Left ventricle myocardium inferior (tissue), 1 donor: ENCODE results near the gene GULP1. TPM values are rescaled to one million over a fixed set of nuclear protein-coding genes. Genes with fewer than 3 reads are reported as not detected.
"Not testable (repeated sequence)": the region's sequence is repeated elsewhere in the genome, so short reads cannot be mapped to it uniquely, and the experiment has no call there.

Source experiments
- DNase-seq: peaks from one replicate; pipeline ENCODE4 v3.0.0-alpha.2; 2020
- H3K27ac ChIP-seq: fragments of 200-600 bp; replicated peaks from 2 replicates; pipeline ENCODE4 v1.8.0; 2021
- H3K27me3 ChIP-seq: fragments of 200-600 bp; 2 replicates; pipeline ENCODE4 v1.8.0; 2021; ENCODE audit warnings: low read depth
- H3K36me3 ChIP-seq: fragments of 200-600 bp; 2 replicates; pipeline ENCODE4 v1.8.0; 2021
- H3K4me1 ChIP-seq: fragments of 200-600 bp; 2 replicates; pipeline ENCODE4 v1.8.0; 2021
- H3K4me3 ChIP-seq: fragments of 200-600 bp; 2 replicates; pipeline ENCODE4 v1.8.0; 2021; ENCODE audit warnings: mild to moderate bottlenecking, moderate library complexity
- H3K9me3 ChIP-seq: fragments of 200-600 bp; replicated peaks from 2 replicates; pipeline ENCODE4 v1.8.0; 2021
- CTCF ChIP-seq: fragments of 200-600 bp; IDR thresholded peaks from 2 replicates; pipeline ENCODE4 v1.8.0; 2021; ENCODE audit warnings: antibody characterized with exemption, mild to moderate bottlenecking, borderline replicate concordance
- intact Hi-C: fragments of 100-400 bp; cut with micrococcal nuclease; formaldehyde crosslinking; loops from one replicate; pipeline ENCODE4 v1.11.0; 2022
- total RNA-seq: library from RNA; stranded (reverse); fragmentation: NEBNext Ultra II Directional; extraction: Animal tissue kit (Norgen Biotek cat#: 25700); gene quantifications from one replicate; pipeline ENCODE4 v1.2.1, GENCODE V29; 2021
- donor health status: DM: no; HTN: yes; CAD: no; lungs with severe emphysema.

The GULP1 gene
- total RNA-seq, 1 donor from 2014 or later: 5.7 TPM

GRCh38 chr2:188292348-188293239, 920 bp downstream of the GULP1 start:
- Histone ChIP-seq H3K36me3 (no peaks in the 10 kb centered on the region), H3K27me3 (no peaks in the 10 kb centered on the region), H3K27ac (peak overlapping the region; percentile 87), H3K4me3 (peak overlapping the region; percentile 81), H3K9me3 (peaks cover 2% of the 10 kb centered on the region), H3K4me1 (peaks cover 46% of the 10 kb centered on the region)
- TF ChIP-seq CTCF: no peak
- peak; percentile 68 for DNase-seq
- intact Hi-C loops: loop anchor here (10.0 kb wide), 1 partner anchor 72 kb away; no protein-coding TSS in a partner anchor

- H3K9me3 ChIP-seq: peaks cover 13% of the 10 kb centered on the region
- peaks cover 46% of the 10 kb centered on the region for H3K4me1 ChIP-seq
- TF ChIP-seq CTCF: no peak
- H3K27ac ChIP-seq: peak overlapping the region; percentile 87
- intact Hi-C loops: loop anchor here (10.0 kb wide), 1 partner anchor 71 kb away; no protein-coding TSS in a partner anchor
- H3K4me3 ChIP-seq: peak overlapping the region; percentile 81
- peak; percentile 55 for DNase-seq
- H3K36me3 ChIP-seq: no peaks in the 10 kb centered on the region
- H3K27me3 ChIP-seq: no peaks in the 10 kb centered on the region
These were observed 2.1 kb downstream of the GULP1 start for GRCh38 chr2:188293601-188294351.

- Histone ChIP-seq H3K36me3 (no peaks in the 10 kb centered on the region), H3K27ac (peak overlapping the region; percentile 87), H3K4me1 (peaks cover 46% of the 10 kb centered on the region), H3K9me3 (peaks cover 17% of the 10 kb centered on the region), H3K27me3 (no peaks in the 10 kb centered on the region), H3K4me3 (peak overlapping the region; percentile 81)
- no peak for DNase-seq
- no peak for TF ChIP-seq CTCF
- intact Hi-C loops: loop anchor here (10.0 kb wide), 1 partner anchor 70 kb away; no protein-coding TSS in a partner anchor
These were observed 2.8 kb downstream of the GULP1 start for GRCh38 chr2:188294352-188294926.

- no peaks in the 10 kb centered on the region for H3K27me3 ChIP-seq
- intact Hi-C loops: loop anchor here (10.0 kb wide), 1 partner anchor 70 kb away; no protein-coding TSS in a partner anchor
- no peak for TF ChIP-seq CTCF
- no peak overlapping the region for H3K4me3 ChIP-seq
- H3K27ac ChIP-seq: no peak overlapping the region
- no peaks in the 10 kb centered on the region for H3K36me3 ChIP-seq
- DNase-seq: no peak
- H3K4me1 ChIP-seq: peaks cover 46% of the 10 kb centered on the region
- H3K9me3 ChIP-seq: peaks cover 17% of the 10 kb centered on the region
These were observed 3.5 kb downstream of the GULP1 start for GRCh38 chr2:188295067-188295685.

GRCh38 chr2:188297978-188298377, 6.3 kb downstream of the GULP1 start:
- no peak for DNase-seq

GRCh38 chr2:188298937-188299371, 7.3 kb downstream of the GULP1 start:
- peaks cover 20% of the 10 kb centered on the region for H3K4me1 ChIP-seq
- H3K27me3 ChIP-seq, H3K27ac ChIP-seq, DNase-seq, H3K36me3 ChIP-seq, H3K4me3 ChIP-seq: not testable (repeated sequence)
- intact Hi-C loops: loop anchor here (10.0 kb wide), 1 partner anchor 66 kb away; no protein-coding TSS in a partner anchor
- peaks cover 17% of the 10 kb centered on the region for H3K9me3 ChIP-seq

More at GRCh38 chr2:188297978-188298377, 6.3 kb downstream of the GULP1 start:
- no peaks in the 10 kb centered on the region for H3K27me3 ChIP-seq
- H3K27ac ChIP-seq: no peak overlapping the region
- no peaks in the 10 kb centered on the region for H3K36me3 ChIP-seq
- no peak for TF ChIP-seq CTCF
- H3K4me3 ChIP-seq: no peak overlapping the region
- intact Hi-C loops: loop anchor here (10.0 kb wide), 1 partner anchor 67 kb away; no protein-coding TSS in a partner anchor
- H3K4me1 ChIP-seq: peaks cover 20% of the 10 kb centered on the region
- peaks cover 17% of the 10 kb centered on the region for H3K9me3 ChIP-seq
